HG03575 (cell line): Measurements from ENCODE around the gene SRRM3.
"Not testable (repeated sequence)": the region's sequence is repeated elsewhere in the genome, so short reads cannot be mapped to it uniquely, and the experiment has no call there.

ENCODE experiments used
- ATAC-seq: cut with Tn5 transposase; IDR thresholded peaks from one replicate; pipeline ENCODE4 v1.9.1; 2021; ENCODE audit not compliant: unreplicated experiment, insufficient number of reproducible peaks, low FRiP score; ENCODE audit errors: extremely low read depth

The SRRM3 gene

GRCh38 chr7:76302347-76303201, 100.9 kb downstream of the SRRM3 start, which contains the start of gene HSPB1:
HSPB1 (plus strand) TSS chr7:76302673; CDS start chr7:76302713, 40 bp downstream.
- ATAC-seq: no peak

- ATAC-seq: no peak
Measured at GRCh38 chr7:76303202-76304147, 101.8 kb downstream of the SRRM3 start.

- ATAC-seq: no peak
Measured at GRCh38 chr7:76304888-76305375, 103.2 kb downstream of the SRRM3 start.

- ATAC-seq: not testable (repeated sequence)
Measured at GRCh38 chr7:76308874-76309273, 107.2 kb downstream of the SRRM3 start.

GRCh38 chr7:76309341-76310101, 107.8 kb downstream of the SRRM3 start:
- ATAC-seq: not testable (repeated sequence)

- ATAC-seq: no peak
Measured at GRCh38 chr7:76310102-76310957, 108.6 kb downstream of the SRRM3 start.

GRCh38 chr7:76311838-76312237, 110.1 kb downstream of the SRRM3 start:
- ATAC-seq: not testable (repeated sequence)

- no peak for ATAC-seq
Measured at GRCh38 chr7:76314042-76314721, 112.5 kb downstream of the SRRM3 start.

GRCh38 chr7:76314740-76315139, 113.0 kb downstream of the SRRM3 start:
- ATAC-seq: not testable (repeated sequence)

- no peak for ATAC-seq
Measured at GRCh38 chr7:76315364-76315763, 113.7 kb downstream of the SRRM3 start.

GRCh38 chr7:76316984-76317781, 115.5 kb downstream of the SRRM3 start:
- ATAC-seq: no peak

- peak; percentile 44 for ATAC-seq
Measured at GRCh38 chr7:76317782-76318487, 116.2 kb downstream of the SRRM3 start.

GRCh38 chr7:76318488-76319353, 117.0 kb downstream of the SRRM3 start:
- peak; percentile 45 for ATAC-seq

GRCh38 chr7:76325092-76325491, 123.4 kb downstream of the SRRM3 start:
- no peak for ATAC-seq

- ATAC-seq: no peak
Measured at GRCh38 chr7:76325811-76326210, 124.1 kb downstream of the SRRM3 start.
